Inferior parietal cortex (tissue), 1 donor: ENCODE results near the gene KLHDC1.
"Not testable (repeated sequence)": the region's sequence is repeated elsewhere in the genome, so short reads cannot be mapped to it uniquely, and the experiment has no call there.

Experiments used
- DNase-seq: peaks from one replicate; pipeline ENCODE4 v3.0.0-alpha.2; 2016; ENCODE audit errors: extremely low spot score

KLHDC1 gene

DNA sequence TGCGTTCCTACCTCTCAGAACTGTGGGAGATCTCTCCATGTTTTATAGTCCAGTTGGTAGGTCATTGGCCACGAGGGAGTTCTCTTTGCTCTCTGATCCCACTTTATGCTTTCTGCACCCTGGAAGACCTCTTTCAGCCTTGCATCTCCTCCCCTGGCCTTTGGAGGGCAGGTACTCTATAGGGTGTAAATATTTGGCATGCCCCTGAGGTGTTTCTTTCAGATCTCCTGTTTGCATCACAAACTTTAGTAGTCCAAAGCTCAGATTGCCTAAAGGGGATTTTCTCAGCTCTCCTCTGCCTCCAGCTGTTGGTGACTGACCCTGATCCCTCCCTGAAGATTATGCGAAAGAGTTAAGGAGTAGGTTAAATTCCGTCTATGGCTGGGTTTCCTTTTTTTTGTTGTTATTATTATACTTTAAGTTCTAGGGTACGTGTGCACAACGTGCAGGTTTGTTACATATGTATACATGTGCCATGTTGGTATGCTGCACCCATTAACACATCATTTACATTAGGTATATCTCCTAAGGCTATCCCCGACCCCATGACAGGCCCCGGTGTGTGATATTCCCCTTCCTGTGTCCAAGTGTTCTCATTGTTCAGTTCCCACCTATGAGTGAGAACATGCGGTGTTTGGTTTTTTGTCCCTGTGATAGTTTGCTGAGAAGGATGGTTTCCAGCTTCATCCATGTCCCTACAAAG, 29.0 kb downstream of the KLHDC1 start:
- not testable (repeated sequence) for DNase-seq

DNA sequence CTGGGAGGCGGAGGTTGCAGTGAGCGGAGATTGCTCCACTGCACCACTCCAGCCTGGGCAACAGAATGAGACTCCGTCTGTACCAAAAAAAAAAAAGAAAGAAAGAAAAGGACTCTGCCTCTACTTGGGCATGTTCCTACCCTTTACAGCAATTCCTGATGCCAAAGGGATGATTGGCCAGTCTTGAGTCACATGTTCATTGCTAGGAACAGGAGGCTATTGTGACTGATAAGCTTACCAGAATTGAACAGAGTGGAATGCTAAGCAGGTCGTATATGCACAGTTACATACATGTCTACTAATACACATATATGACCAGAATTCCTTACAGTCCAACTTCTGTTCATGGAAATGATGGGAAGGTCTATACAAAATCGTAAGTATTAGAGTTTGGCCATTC, 34.3 kb downstream of the KLHDC1 start:
- no peak for DNase-seq

- DNase-seq, result peak; percentile 21
Measured at GRCh38 chr14:49732896-49733295, 40.0 kb downstream of the KLHDC1 start.

GRCh38 chr14:49733836-49734235, 40.9 kb downstream of the KLHDC1 start:
- DNase-seq, result no peak

GRCh38 chr14:49735669-49736068, 42.7 kb downstream of the KLHDC1 start:
- DNase-seq, result not testable (repeated sequence)

- no peak for DNase-seq
Measured at GRCh38 chr14:49745191-49745590, 52.3 kb downstream of the KLHDC1 start.

- DNase-seq, result not testable (repeated sequence)
Measured at GRCh38 chr14:49746476-49746875, 53.6 kb downstream of the KLHDC1 start.

- no peak for DNase-seq
Measured at GRCh38 chr14:49754570-49755097, 61.7 kb downstream of the KLHDC1 start.

DNA sequence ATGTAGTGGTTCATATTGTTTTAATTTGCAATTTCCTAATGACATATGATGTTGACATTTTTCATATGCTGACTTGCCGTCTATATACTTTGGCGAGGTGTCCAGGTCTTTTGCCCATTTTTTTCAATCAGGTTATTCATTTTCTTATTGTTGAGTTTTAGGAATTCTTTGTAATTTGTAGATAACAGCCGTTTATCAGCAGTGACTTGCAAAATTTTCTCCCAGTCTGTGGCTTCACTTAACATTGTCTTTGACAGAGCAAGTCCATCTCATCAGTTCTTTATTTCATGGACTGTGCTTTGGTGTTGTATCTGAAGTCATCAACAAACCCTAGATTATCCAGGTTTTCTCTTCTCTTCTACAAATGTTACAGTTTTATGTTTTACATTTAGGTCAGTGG, 62.5 kb downstream of the KLHDC1 start:
- DNase-seq, result no peak

DNA sequence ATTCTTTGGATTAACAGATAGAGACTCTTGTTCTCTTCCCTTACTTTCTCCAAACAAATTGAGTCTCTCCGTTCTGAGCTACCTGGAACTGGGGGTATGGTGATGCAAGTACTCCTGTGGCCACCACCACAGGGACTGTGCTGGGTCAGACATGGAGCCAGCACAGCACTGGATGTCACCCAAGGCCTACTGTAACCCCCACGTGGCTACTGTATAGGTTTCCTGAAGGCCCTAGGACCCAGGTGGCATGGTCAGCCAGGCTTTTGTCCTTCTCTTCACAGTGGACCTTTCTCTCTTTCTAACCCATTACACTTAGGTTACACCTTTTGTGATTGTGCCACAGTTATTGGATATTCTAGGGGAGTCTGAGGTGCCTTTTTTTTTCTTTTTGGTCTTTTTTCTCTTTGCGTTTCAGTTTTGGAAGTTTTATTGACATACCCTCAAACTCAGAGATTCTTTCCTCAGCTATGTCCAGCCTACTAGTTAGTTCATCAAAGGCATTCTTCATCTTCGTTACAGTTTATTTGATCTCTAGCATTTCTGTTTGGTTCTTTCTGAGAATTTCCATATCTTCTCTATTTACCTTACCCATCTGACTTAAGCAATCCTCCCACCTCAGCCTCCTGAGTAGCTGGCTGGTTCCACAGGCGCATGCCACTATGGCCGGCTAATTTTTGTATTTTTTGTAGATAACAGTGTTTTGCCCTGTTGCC, 69.1 kb downstream of the KLHDC1 start:
- no peak for DNase-seq

DNA sequence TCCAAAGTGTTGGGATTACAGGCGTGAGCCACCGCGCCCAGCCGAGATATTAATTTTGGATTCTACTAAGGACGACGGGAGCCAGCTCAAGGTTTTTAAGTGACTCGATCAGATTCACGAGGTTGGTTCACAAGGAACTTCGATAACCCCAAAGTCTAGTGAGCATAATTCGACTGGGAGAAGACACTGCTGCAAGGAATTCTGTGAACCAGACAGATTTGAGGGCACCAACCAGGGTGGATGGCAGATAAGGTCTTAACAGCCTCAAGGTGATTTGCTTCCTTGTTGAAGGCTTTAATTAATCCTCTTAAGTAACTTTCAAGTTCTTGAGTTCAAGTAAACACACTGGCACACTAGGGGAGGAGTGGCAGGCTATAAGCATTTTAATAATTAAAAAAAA, 73.9 kb downstream of the KLHDC1 start:
- DNase-seq, result peak; percentile 12

- no peak for DNase-seq
Measured at GRCh38 chr14:49767270-49767570, 74.3 kb downstream of the KLHDC1 start.

DNA sequence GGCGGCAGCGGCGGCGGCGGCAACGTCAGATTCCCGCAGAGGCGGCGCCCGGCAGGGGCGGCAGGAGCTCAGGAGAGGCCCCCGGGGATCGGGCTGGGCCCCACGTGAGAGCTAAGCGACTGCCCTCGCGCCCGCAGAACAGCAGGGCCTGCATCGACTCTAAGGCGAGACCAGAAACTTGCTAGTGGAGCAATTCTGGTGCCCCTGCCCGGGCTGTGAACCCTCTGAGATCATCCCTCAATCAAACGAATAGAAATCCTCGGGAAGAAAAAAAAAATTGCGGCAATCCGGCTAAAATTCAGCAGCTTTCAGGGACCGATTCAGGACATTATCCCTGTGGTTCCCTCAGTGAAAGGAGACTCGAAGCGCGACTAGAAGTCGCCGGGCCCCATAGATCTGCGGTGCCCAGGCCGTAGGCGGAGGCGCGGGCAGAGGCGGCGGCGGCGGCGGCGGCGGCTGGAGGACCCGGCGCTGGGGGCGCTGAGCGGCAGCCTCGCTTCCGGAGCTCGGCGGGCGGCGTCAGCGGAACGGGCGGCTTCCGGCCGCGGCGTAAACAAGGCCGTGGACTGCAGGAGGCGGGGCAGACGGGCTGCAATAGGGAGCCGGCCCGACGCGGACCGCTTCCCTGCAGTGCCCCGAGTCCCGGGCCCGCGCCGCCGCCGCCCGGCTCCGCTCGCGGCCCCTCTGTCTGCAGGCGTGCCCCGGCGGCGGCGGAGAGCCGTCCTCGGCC, 74.8 kb downstream of the KLHDC1 start, which contains the start of gene KLHDC2:
KLHDC2 (plus strand) TSS at position 583 of the 730 bp plus-strand sequence. CDS start 316 bp downstream, outside the sequence.
- DNase-seq, result peak; percentile 80

DNA sequence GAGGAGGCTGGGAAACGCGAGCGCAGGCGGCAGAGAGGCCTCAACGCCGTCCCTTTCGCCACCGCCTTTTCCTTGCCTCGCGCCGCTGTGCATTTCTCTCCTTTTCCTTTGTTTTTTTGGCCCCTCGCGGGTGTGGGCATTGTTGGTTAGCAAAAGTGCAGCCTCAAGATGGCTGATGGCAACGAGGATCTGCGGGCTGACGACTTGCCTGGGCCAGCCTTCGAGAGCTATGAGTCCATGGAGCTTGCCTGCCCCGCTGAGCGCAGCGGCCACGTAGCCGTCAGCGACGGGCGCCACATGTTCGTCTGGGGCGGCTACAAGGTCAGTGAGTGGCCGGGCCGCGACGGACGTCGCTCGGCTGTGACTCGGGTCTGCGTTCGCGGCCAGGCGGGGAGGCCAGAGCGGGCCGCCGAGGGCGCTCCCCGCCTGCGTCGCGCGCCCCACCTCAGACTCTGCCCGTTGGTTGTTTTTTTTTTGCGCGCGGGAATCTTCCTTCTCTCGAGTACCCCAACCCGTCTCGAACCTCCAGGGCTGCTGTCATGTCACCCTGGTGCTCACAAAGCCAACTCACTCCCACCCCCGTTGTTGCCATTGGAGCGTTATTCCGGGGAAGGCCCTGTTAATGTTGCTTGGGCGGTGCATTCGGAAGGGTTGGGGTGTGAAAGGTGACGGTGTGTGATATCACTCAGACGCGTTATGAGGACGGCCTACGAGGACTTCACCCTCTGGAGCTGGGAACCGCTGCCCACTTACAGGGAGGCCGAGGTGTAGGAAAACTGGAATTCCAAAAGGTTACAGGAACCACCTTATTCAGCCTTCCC, 75.6 kb downstream of the KLHDC1 start:
- DNase-seq, result peak; percentile 39

DNA sequence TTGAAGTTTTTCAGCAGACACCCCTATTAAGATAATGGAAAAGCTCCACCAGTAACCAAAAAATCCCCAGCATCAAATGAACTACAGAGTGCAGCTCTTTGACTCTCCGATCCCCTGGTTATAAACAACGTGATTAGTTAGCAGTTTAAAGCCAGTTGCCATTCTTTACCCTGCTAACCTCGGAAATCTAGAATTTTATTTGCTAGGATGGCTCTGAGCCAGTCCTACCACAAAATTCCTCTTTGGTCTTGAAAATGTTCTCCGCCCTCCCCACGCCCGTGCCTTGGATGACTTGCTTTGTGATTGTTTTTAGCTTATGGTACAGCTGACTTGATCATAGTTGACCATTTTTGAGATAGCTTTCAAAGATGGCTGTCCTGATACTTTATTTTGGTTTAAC, 76.3 kb downstream of the KLHDC1 start:
- no peak for DNase-seq

- DNase-seq, result no peak
Measured at GRCh38 chr14:49769581-49770211, 76.8 kb downstream of the KLHDC1 start.

- no peak for DNase-seq
Measured at GRCh38 chr14:49770212-49770817, 77.4 kb downstream of the KLHDC1 start.

GRCh38 chr14:49771691-49772090, 78.8 kb downstream of the KLHDC1 start:
- DNase-seq, result not testable (repeated sequence)

- no peak for DNase-seq
Measured at GRCh38 chr14:49774106-49774505, 81.2 kb downstream of the KLHDC1 start.

- DNase-seq, result no peak
Measured at GRCh38 chr14:49778421-49778820, 85.5 kb downstream of the KLHDC1 start.

DNA sequence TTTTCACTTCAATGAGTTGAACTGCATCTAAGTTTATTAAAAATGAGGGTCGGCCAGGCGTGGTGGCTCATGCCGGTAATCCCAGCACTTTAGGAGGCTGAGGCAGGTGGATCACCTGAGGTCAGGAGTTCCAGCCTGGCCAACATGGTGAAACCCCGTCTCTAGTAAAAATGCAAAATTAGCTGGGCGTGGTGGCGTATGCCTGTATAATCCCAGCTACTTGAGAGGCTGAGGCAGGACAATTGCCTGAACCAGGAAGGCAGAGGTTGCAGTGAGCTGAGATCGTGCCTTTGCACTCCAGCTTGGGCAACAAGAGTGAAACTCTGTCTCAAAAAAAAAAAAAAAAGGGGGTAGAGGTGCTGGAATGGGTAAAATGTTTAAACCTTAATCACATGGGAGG, 88.1 kb downstream of the KLHDC1 start:
- not testable (repeated sequence) for DNase-seq
